HG03354 (cell line): ENCODE measurements around the gene CHRNA4.

Experiments
- ATAC-seq: cut with Tn5 transposase; IDR thresholded peaks from one replicate; pipeline ENCODE4 v1.9.1; 2021; ENCODE audit warnings: mild to moderate bottlenecking; ENCODE audit not compliant: unreplicated experiment, poor library complexity, severe bottlenecking

Gene CHRNA4

GRCh38 chr20:63365601-63366389, 4.6 kb upstream of the CHRNA4 start:
- no peak for ATAC-seq

DNA sequence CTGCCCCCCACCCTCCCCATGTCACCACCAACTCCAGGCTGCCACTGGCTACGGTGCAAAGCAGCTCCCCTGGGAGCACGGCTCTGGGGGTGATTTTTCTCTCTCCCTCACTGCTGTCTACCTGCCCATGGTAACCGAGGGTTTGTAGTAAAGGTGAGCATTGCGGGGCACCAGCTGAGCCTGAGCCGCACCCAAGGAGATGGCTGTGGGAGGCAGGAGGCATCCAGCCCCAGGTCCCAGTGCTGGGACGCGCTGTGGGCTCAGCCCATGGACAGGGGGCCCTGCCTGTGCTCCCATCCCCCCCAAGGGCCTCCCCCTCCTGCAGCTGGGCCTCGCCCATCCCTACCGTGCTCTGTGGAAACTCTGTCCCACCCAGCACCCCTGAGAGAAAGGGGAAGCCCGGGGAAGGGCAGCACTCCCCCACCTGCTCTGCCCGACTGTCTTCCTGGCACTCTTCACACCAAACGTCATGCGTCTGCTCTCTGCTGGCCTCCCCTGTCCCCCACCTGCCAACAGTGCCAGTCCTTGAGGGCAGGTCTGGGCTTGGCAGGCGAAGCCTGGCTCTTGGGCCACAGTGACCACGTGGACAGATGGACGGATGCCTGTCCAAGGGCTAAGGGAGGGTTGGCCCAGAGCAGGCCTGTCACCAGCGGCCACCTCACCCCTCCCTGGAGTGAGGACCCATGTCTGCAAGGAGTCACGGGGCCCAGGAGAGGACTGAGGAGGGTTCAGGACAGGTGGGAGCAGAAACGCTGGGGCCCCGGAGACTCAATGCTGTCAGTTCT, 3.8 kb upstream of the CHRNA4 start:
- no peak for ATAC-seq

- no peak for ATAC-seq
Measured at GRCh38 chr20:63363981-63364561, 2.9 kb upstream of the CHRNA4 start.

DNA sequence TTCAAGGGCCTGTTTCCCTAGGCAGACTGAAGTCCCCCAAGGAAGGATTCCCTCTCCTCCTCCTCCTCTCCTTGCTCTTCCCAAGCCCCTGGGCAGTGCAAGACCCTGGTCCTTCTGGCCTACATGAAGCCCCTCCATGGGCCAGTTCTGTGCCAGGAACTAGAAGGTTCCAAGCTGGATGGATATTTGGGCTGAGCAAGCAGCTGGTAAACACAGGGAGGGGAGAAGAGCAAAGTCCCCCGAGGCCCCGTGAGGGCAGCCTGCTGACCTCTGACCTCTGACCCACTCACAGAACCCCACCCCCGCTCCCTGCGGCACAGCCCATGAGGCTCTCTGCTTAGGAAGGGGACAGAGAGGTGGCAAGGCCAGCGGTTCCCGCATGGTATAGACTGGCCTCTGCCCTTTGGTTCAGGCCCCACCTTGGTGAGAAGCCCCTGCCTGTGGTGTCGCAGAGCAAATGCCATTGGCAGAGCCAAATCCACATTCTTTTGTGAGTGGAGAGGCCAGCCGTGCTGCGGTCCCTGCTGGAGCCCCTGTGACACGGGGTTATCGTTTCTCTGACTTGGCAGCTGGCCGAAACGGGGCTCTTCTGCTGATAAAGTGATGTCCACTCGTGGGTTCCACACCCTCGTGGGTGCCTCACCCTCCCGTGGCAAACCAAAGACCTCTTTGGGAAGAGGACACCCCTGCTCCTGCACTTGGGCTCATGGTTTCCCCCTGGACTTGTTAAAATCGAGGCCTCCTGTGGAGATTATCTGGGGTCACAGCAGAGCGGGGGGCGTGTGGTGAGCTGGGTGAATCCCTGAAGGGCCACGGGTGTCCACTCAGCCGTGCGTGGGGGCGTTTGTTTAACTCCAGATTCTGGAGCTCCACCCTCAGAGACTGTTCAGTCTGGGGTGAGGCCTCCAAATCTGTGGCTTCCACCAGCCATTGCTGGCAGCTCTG, 2.1 kb upstream of the CHRNA4 start:
- ATAC-seq, result no peak

GRCh38 chr20:63362436-63363009, 1.4 kb upstream of the CHRNA4 start:
- no peak for ATAC-seq

DNA sequence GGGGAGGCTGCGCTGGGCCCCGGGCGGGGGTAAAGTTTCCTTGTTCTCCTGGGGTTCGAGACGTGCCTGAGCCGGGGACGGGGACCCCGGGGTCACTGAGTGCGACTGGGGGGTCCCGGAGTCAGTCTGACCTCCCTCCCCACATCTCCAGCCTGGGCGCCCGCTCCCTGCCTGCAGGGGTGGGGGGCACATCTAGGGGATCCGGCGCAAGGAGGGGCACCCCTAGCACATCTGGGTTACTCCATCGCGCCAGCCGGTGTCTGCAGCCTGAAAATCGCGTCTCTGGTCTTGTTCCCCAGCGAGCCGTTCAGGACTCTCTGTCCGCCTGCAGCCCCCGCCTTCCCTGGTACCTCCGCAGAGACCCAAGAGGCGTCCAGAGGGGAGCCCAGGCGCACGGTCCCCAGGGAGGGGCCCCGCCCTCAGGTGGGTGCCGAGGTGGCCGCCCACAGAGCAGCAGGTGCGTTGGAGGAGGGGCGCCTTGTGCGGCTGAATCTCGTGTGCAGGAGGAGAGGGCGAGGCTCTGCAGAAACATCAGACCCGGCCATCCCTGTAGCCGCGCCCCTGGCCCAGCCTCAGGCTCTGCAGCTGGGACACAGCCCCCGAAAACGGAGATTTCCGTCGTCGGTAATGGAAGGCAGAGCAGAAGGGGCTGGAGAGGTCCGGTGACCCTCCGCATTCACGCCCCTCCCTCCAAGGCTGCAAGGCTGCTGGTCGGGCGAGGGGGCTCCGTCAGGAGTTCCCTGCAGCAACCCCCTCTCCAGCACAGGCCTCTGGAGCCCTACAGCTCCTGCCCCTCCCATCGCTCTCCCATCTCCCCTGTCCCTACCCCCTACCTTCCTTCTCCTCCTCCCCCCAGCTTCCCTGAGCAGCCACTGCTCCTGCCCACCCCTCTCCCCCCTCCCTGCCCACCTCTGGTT, 628 bp upstream of the CHRNA4 start:
- no peak for ATAC-seq

GRCh38 chr20:63359937-63360849, 956 bp downstream of the CHRNA4 start:
- ATAC-seq, result no peak

DNA sequence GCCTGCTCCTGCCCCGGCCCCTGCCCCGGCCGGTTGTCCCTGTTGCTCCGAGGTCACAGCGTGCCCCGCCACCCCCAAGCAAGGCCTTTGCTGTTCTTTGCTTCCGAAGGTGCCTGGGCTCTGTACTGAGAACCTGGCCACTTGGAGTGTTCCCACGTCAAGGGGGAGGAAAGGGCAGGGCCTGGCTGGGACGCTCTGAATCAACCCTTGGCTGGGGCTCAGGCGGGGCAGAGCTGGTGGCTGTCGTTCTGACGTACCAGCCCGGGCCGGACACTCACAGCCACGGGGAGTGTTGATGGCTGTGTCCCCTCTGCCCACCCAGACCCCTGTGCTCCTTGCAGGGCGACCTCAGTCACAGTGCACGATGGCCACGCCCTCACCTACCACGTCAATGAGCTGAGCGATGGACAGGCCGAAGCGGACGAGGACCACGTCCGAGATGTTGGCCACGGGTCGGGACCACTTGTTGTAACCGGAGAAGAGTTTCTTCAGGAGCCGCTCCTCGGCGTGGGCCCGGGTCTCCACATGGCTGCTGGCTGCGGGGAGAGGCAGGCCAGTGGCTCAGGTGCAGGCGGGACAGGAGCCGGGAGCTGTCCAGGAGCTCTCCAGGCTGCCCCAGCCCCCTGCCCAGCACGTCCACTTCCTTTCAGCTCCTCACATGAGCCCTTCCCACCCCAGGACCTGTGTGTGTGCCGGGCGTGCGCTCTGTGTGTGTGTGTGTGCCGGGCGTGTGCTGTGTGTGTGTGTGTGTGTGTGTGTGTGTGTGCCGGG, 1.8 kb downstream of the CHRNA4 start:
- no peak for ATAC-seq

- no peak for ATAC-seq
Measured at GRCh38 chr20:63357921-63358905, 2.9 kb downstream of the CHRNA4 start.

- ATAC-seq, result no peak
Measured at GRCh38 chr20:63356931-63357879, 3.9 kb downstream of the CHRNA4 start.

- no peak for ATAC-seq
Measured at GRCh38 chr20:63356511-63356910, 4.6 kb downstream of the CHRNA4 start.

DNA sequence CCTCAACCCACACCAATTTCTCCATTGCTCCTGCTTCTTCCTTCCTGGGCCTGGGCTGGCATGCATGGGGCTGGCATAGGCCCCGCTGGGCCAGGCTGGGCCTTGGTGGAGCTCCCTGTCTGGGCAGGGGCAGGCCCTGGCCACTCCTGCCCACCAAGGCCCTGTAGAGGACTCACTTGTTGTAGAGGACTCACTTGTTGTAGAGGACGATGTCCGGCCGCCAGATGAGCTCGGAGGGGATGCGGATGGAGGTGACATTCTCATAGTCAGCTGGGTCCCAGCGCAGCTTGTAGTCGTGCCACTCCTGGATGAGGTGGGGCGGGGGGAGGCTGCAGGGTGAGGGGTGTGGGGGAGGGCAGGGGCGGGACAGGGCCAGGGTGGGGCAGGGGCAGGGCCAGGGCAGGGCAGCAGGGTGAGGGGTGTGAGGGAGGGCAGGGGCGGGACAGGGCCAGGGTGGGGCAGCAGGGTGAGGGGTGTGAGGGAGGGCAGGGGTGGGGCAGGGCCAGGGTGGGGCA, 5.3 kb downstream of the CHRNA4 start:
- no peak for ATAC-seq

DNA sequence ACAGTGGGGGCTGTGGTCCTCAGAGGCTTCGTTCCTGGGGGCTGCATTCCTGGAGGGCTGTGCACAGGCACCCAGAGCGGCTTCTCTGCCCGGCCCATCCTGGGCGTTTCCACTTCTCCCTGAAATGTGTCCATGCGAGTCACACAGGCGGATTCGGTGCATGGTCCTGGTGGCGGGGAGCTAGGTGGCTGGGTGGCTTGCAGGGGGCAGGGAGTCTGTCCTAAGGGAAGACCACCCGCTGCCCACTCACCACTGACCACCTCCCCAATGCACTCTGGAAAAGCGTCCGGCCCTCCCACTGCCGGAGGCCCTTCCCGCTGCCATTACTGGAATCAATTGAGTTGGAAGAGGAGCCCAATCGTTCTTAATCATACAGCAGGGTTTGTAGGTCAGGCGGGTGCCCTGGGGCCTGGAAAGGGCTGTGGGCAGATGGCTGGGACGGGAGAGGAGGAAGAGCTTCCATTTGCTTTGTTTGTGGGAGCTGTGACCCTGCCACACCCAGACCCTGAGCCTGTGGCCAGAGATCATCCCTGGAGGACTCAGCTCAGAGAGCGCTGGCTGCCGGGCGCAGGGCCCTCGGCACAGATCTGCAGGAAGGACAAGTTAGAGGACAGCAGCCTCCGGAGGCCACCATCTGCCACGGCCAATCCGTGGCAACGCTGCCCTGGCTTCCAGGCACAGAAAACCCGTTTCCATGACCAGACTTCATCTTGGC, 6.4 kb downstream of the CHRNA4 start:
- ATAC-seq, result no peak

- no peak for ATAC-seq
Measured at GRCh38 chr20:63352811-63353221, 8.3 kb downstream of the CHRNA4 start.
